HepG2 (cell line): ENCODE results near the gene MYOCOS. TPM values are rescaled to one million over a fixed set of nuclear protein-coding genes. Genes with fewer than 3 reads are reported as not detected.

Source experiments
- ATAC-seq: fragments of 200-7000 bp; cut with Tn5 transposase; 3 replicates; pipeline ENCODE4 v1.9.1; 2020; ENCODE audit warnings: mild to moderate bottlenecking, moderate library complexity
- BruUV-seq: library from RNA; stranded (reverse); fragments of 400-500 nt; replicated peaks from 2 replicates; lab custom pipeline; 2021; lab: Mats Ljungman, UMichigan
- CTCF ChIA-PET: fragments of 300-600 bp; formaldehyde crosslinking; extraction: SDS; loops from one replicate; lab custom pipeline; 2021; ENCODE audit warnings: low total read pairs, inconsistent platforms, low intra/inter-chr PET ratio; lab: Yijun Ruan, JAX
- POLR2A ChIA-PET: fragments of 350-600 bp; sonication (Branson Sonifier 250); formaldehyde crosslinking; loops from one replicate; lab custom pipeline; 2020; ENCODE audit warnings: antibody characterized with exemption, inconsistent platforms; lab: Yijun Ruan, JAX
- DNase-seq: peaks from one replicate; pipeline ENCODE4 v3.0.0-alpha.2; 2015; ENCODE audit warnings: low spot score
- FAIRE-seq: peaks from 3 replicates; lab custom pipeline; 2011; peaks lifted over from hg19 to GRCh38; lab: Jason Lieb, UNC
- H2AFZ ChIP-seq: one replicate; pipeline ENCODE4 v1.6.1; 2011; ENCODE audit warnings: low read length, inconsistent platforms
- H3K27ac ChIP-seq: fragments of 300-600 bp; 3 replicates; pipeline ENCODE4 v1.8.0; 2011; ENCODE audit warnings: mixed run types, mild to moderate bottlenecking, mixed read lengths, low read length, inconsistent platforms; ENCODE audit not compliant: insufficient read depth; ENCODE audit errors: extremely low read length
- H3K27me3 ChIP-seq, 2 experiments: fragments of 200-600 bp in 1 of 2; 2 replicates in 1 of 2; 3 replicates in 1 of 2; pipeline versions ENCODE4 v1.6.0 to v1.8.0; 2011; ENCODE audit warnings: low read length in 2 of 2, mild to moderate bottlenecking in 2 of 2, moderate library complexity in 2 of 2, inconsistent platforms in 1 of 2; ENCODE audit not compliant: insufficient read depth in 2 of 2, control insufficient read depth in 1 of 2
- H3K36me3 ChIP-seq, 2 experiments: fragments of 200-600 bp in 1 of 2; replicated peaks in 1 of 2; 2 replicates in 1 of 2; 3 replicates in 1 of 2; pipeline versions ENCODE4 v1.5.1 to v1.8.0; 2011; ENCODE audit warnings: low read length in 2 of 2, inconsistent platforms in 1 of 2; ENCODE audit not compliant: insufficient read depth in 2 of 2, control insufficient read depth in 1 of 2
- H3K4me1 ChIP-seq: 2 replicates; pipeline ENCODE4 v1.5.1; 2012; ENCODE audit warnings: low read length, inconsistent platforms; ENCODE audit not compliant: insufficient read depth
- H3K4me2 ChIP-seq: 2 replicates; pipeline ENCODE4 v1.6.0; 2011; ENCODE audit warnings: low read depth, low read length, inconsistent platforms
- H3K4me3 ChIP-seq, 3 experiments: fragments of 200-600 bp in 1 of 3; sonication (generic), shearing (Covaris generic) in 1 of 3; replicated peaks in 1 of 3; 2 replicates each; pipeline ENCODE4 v1.5.1; 2011 to 2016; ENCODE audit warnings: low read length in 3 of 3, inconsistent platforms in 2 of 3, low read depth in 2 of 3, mild to moderate bottlenecking in 2 of 3, control low read depth in 1 of 3, mixed read lengths in 1 of 3; ENCODE audit not compliant: insufficient read depth in 1 of 3
- H3K79me2 ChIP-seq: one replicate; pipeline ENCODE4 v1.6.1; 2011; ENCODE audit warnings: low read length, inconsistent platforms; ENCODE audit not compliant: insufficient read depth
- H3K9ac ChIP-seq: 2 replicates; pipeline ENCODE4 v1.6.0; 2011; ENCODE audit warnings: mild to moderate bottlenecking, low read depth, low read length, inconsistent platforms; ENCODE audit not compliant: insufficient read depth
- H3K9me3 ChIP-seq: 2 replicates; pipeline ENCODE4 v1.5.1; 2012; ENCODE audit warnings: mild to moderate bottlenecking, low read length
- H4K20me1 ChIP-seq: 2 replicates; pipeline ENCODE4 v1.6.0; 2011; ENCODE audit warnings: inconsistent platforms, mild to moderate bottlenecking, low read length, moderate library complexity; ENCODE audit not compliant: insufficient read depth
- GABPB1 ChIP-seq: IDR thresholded peaks from 2 replicates; pipeline ENCODE4 v1.6.1; 2016; ENCODE audit warnings: mild to moderate bottlenecking, missing genetic modification reagents, moderate library complexity, missing compliant biosample characterization
- KDM2A ChIP-seq: sonication (generic); formaldehyde crosslinking; IDR thresholded peaks from 2 replicates; pipeline ENCODE4 v1.4.0; 2020; ENCODE audit warnings: low read depth, missing genetic modification reagents, borderline replicate concordance
- MIER2 ChIP-seq: IDR thresholded peaks from 2 replicates; pipeline ENCODE4 v1.6.1; 2016; ENCODE audit warnings: missing biosample characterization, missing genetic modification reagents
- NFYC ChIP-seq: IDR thresholded peaks from 2 replicates; pipeline ENCODE4 v1.6.1; 2016; ENCODE audit warnings: missing genetic modification reagents, missing compliant biosample characterization
- PHF20 ChIP-seq: sonication (generic); formaldehyde crosslinking; IDR thresholded peaks from 2 replicates; pipeline ENCODE4 v1.5.0; 2020; ENCODE audit warnings: mild to moderate bottlenecking, missing genetic modification reagents
- PHF8 ChIP-seq: sonication (generic); formaldehyde crosslinking; IDR thresholded peaks from 2 replicates; pipeline ENCODE4 v1.5.0; 2020; ENCODE audit warnings: missing genetic modification reagents
- SAP130 ChIP-seq: IDR thresholded peaks from 2 replicates; pipeline ENCODE4 v1.6.1; 2016; ENCODE audit warnings: low read depth
- STAG1 ChIP-seq: sonication (generic); formaldehyde crosslinking; IDR thresholded peaks from 2 replicates; pipeline ENCODE4 v1.4.0; 2020; ENCODE audit warnings: missing genetic modification reagents
- ZEB1 ChIP-seq: IDR thresholded peaks from 2 replicates; pipeline ENCODE4 v1.6.1; 2012; ENCODE audit warnings: mild to moderate bottlenecking, low read depth, inconsistent platforms; ENCODE audit not compliant: insufficient replicate concordance
- WGBS: methylation state at CpG from one replicate; pipeline ENCODE4 v1.1.6; 2017; ENCODE audit warnings: low lambda C conversion rate; 5-methylcytosine and 5-hydroxymethylcytosine counted together
- in situ Hi-C: cut with HindIII; loops from 2 replicates; pipeline ENCODE4 v1.10.0; 2017; ENCODE audit warnings: low pct_unique_long_range_greater_than_20kb; ENCODE audit not compliant: extremely low pct_ligation_motif_present
- intact Hi-C: fragments of 100-400 bp; cut with micrococcal nuclease; formaldehyde crosslinking; loops from one replicate; pipeline ENCODE4 v1.10.0; 2022; ENCODE audit not compliant: unreplicated experiment
- polyA plus RNA-seq, 8 experiments: library from polyadenylated mRNA; depleted of rRNA in 3 of 8; stranded (reverse) in 7 of 8; unstranded in 1 of 8; fragments of >200 nt; fragmentation: Illumina TruSeq in 4 of 8; extraction: Trizol in 4 of 8; gene quantifications; 2 replicates each; pipeline versions ENCODE4 v1.2.1 to v1.2.3, GENCODE V29; 2011 to 2016; ENCODE audit warnings: low read depth in 4 of 8, missing spikeins in 1 of 8, mixed read lengths in 1 of 8; ENCODE audit not compliant: insufficient read depth in 1 of 8
- total RNA-seq, 5 experiments: library from RNA; depleted of rRNA; stranded (reverse); fragments of >200 nt; fragmentation: Illumina TruSeq; extraction: Trizol; gene quantifications; 2 replicates each; pipeline ENCODE4 v1.2.3, GENCODE V29; 2016; ENCODE audit warnings: low read depth in 1 of 5
- TF ChIP-seq, protein P1 (sequence below): sonication (generic); formaldehyde crosslinking; IDR thresholded peaks from 2 replicates; pipeline ENCODE4 v1.4.0; 2020; ENCODE audit warnings: missing genetic modification reagents
- TF ChIP-seq, protein P2 (sequence below): IDR thresholded peaks from 2 replicates; pipeline ENCODE4 v1.4.0; 2020; ENCODE audit warnings: mild to moderate bottlenecking, missing genetic modification reagents
- TF ChIP-seq, protein P3 (sequence below): sonication (generic); formaldehyde crosslinking; IDR thresholded peaks from 2 replicates; pipeline ENCODE4 v1.4.0; 2020; ENCODE audit warnings: missing genetic modification reagents
- TF ChIP-seq, protein P4 (sequence below): sonication (generic); formaldehyde crosslinking; conservative IDR thresholded peaks from 2 replicates; pipeline ENCODE4 v1.8.0; 2022; ENCODE audit warnings: mild to moderate bottlenecking, moderate library complexity, missing genetic modification reagents

MYOCOS gene
- total and polyA plus RNA-seq, 2 of the 13 experiments (the other 11 are each of a cell fraction or from before 2014, with no cell fraction given), result not detected

DNA sequence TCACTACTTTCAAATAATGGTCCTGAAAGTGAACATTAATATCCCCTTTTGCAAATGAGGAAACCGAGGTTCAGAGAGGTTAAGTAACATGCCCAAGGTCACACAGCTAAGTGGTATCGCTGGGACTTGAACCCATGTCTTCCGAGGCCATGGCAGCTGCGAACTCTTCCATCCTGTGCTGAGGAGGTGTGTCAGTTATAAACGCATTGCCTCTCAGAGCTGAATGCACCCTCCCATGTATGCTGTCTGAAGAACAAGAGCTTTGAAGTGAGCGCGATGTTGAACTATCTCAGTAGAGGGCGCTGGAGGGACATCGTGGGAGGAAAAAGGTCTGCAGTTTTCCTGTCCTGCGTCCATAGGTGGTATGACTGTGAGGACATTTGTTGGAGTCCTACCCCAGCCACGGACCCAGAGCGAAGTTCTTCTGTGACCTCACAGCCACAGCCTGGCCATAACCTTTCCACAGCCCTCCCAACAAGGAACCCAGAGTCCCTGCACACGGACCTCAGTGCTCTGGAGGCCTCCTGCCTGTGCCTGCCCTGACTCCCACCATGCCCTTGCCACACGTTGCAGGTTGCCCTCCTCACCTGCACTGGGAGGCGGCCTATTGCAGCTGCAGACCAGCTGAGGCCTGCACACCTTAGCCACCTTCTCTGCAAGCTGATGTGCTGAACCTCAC, 22.9 kb downstream of the MYOCOS start:
- Histone ChIP-seq H3K36me3 (no peaks in the 10 kb centered on the region), H3K79me2 (no peaks in the 10 kb centered on the region), H3K4me2 (peak overlapping the region; percentile 82), H3K9me3 (no peaks in the 10 kb centered on the region), H4K20me1 (no peaks in the 10 kb centered on the region), H2AFZ (peak overlapping the region; percentile 79), H3K27ac (no peak overlapping the region), H3K4me3 (peak overlapping the region; percentile 12 to 73 (median 49); a peak in 5 of 6 replicates), H3K27me3 (no peaks in the 10 kb centered on the region), H3K9ac (peak overlapping the region; percentile 38), H3K4me1 (peaks cover 8% of the 10 kb centered on the region; the same call in 1 of the 2 replicates)
- POLR2A ChIA-PET, result interaction anchor here (1.3 kb wide), 1 partner anchor 97 kb away, joined by 4 read pairs; the partner anchor contains the start of gene VAMP4
- intact Hi-C loops, result loop anchor here (1.0 to 10.0 kb wide), 4 partner anchors 71 to 340 kb away; partner anchors contain the start of genes METTL13 and VAMP4
- BruUV-seq, result no TSS peak
- FAIRE-seq (peak; percentile 93), ATAC-seq (peak; percentile 94), DNase-seq (peak; percentile 87)
- in situ Hi-C loops, result loop anchor here (10.0 kb wide), 2 partner anchors 70 to 340 kb away; no protein-coding TSS in a partner anchor
- 4% methylated on average over 13 of the region's 15 CpGs for WGBS
- CTCF ChIA-PET, result interaction anchor here (1.0 to 1.8 kb wide), 2 partner anchors 70 to 97 kb away, joined by 3 to 18 read pairs; partner anchors contain the start of gene VAMP4
- TF ChIP-seq STAG1 (CRISPR knock-in tag) (peak; percentile 87), PHF20 (CRISPR knock-in tag) (peak; percentile 17; the same call in 1 of the 2 replicates), MIER2 (CRISPR knock-in tag) (peak; percentile 47; the same call in 1 of the 2 replicates), NFYC (CRISPR knock-in tag) (no peak), ZEB1 (peak; percentile 37), GABPB1 (CRISPR knock-in tag) (peak; percentile 44; the same call in 1 of the 2 replicates), KDM2A (CRISPR knock-in tag) (peak; percentile 44; the same call in 1 of the 2 replicates), SAP130 (peak; percentile 42; the same call in 1 of the 2 replicates), PHF8 (peak; percentile 32; the same call in 1 of the 2 replicates)
- TF ChIP-seq, protein P1, sequence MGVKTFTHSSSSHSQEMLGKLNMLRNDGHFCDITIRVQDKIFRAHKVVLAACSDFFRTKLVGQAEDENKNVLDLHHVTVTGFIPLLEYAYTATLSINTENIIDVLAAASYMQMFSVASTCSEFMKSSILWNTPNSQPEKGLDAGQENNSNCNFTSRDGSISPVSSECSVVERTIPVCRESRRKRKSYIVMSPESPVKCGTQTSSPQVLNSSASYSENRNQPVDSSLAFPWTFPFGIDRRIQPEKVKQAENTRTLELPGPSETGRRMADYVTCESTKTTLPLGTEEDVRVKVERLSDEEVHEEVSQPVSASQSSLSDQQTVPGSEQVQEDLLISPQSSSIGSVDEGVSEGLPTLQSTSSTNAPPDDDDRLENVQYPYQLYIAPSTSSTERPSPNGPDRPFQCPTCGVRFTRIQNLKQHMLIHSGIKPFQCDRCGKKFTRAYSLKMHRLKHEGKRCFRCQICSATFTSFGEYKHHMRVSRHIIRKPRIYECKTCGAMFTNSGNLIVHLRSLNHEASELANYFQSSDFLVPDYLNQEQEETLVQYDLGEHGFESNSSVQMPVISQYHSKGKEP, result no peak
- TF ChIP-seq, protein P2, sequence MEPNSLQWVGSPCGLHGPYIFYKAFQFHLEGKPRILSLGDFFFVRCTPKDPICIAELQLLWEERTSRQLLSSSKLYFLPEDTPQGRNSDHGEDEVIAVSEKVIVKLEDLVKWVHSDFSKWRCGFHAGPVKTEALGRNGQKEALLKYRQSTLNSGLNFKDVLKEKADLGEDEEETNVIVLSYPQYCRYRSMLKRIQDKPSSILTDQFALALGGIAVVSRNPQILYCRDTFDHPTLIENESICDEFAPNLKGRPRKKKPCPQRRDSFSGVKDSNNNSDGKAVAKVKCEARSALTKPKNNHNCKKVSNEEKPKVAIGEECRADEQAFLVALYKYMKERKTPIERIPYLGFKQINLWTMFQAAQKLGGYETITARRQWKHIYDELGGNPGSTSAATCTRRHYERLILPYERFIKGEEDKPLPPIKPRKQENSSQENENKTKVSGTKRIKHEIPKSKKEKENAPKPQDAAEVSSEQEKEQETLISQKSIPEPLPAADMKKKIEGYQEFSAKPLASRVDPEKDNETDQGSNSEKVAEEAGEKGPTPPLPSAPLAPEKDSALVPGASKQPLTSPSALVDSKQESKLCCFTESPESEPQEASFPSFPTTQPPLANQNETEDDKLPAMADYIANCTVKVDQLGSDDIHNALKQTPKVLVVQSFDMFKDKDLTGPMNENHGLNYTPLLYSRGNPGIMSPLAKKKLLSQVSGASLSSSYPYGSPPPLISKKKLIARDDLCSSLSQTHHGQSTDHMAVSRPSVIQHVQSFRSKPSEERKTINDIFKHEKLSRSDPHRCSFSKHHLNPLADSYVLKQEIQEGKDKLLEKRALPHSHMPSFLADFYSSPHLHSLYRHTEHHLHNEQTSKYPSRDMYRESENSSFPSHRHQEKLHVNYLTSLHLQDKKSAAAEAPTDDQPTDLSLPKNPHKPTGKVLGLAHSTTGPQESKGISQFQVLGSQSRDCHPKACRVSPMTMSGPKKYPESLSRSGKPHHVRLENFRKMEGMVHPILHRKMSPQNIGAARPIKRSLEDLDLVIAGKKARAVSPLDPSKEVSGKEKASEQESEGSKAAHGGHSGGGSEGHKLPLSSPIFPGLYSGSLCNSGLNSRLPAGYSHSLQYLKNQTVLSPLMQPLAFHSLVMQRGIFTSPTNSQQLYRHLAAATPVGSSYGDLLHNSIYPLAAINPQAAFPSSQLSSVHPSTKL, result peak; percentile 36; the same call in 1 of the 2 replicates
- TF ChIP-seq, protein P3, sequence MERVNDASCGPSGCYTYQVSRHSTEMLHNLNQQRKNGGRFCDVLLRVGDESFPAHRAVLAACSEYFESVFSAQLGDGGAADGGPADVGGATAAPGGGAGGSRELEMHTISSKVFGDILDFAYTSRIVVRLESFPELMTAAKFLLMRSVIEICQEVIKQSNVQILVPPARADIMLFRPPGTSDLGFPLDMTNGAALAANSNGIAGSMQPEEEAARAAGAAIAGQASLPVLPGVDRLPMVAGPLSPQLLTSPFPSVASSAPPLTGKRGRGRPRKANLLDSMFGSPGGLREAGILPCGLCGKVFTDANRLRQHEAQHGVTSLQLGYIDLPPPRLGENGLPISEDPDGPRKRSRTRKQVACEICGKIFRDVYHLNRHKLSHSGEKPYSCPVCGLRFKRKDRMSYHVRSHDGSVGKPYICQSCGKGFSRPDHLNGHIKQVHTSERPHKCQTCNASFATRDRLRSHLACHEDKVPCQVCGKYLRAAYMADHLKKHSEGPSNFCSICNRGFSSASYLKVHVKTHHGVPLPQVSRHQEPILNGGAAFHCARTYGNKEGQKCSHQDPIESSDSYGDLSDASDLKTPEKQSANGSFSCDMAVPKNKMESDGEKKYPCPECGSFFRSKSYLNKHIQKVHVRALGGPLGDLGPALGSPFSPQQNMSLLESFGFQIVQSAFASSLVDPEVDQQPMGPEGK (CRISPR knock-in tag), result peak; percentile 12; the same call in 1 of the 2 replicates
- TF ChIP-seq, protein P4, sequence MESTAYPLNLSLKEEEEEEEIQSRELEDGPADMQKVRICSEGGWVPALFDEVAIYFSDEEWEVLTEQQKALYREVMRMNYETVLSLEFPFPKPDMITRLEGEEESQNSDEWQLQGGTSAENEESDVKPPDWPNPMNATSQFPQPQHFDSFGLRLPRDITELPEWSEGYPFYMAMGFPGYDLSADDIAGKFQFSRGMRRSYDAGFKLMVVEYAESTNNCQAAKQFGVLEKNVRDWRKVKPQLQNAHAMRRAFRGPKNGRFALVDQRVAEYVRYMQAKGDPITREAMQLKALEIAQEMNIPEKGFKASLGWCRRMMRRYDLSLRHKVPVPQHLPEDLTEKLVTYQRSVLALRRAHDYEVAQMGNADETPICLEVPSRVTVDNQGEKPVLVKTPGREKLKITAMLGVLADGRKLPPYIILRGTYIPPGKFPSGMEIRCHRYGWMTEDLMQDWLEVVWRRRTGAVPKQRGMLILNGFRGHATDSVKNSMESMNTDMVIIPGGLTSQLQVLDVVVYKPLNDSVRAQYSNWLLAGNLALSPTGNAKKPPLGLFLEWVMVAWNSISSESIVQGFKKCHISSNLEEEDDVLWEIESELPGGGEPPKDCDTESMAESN (CRISPR knock-in tag), result peak; percentile 56; the same call in 1 of the 2 replicates
